Vagina (tissue), 2 donors: ENCODE results near the gene USP2. TPM values are rescaled to one million over a fixed set of nuclear protein-coding genes. Genes with fewer than 3 reads are reported as not detected.

Experiments
- DNase-seq, 2 donors: peaks; one replicate each; pipeline ENCODE4 v3.0.0-alpha.2; 2017; ENCODE audit errors: extremely low spot score in 2 of 2
- H3K27ac ChIP-seq: fragments of 200-600 bp; sonication (generic); one replicate; pipeline ENCODE4 v1.5.1; 2019
- H3K27me3 ChIP-seq: fragments of 200-600 bp; sonication (generic); one replicate; pipeline ENCODE4 v1.5.1; 2019
- H3K36me3 ChIP-seq, 2 donors: fragments of 200-600 bp; sonication (generic); one replicate each; pipeline ENCODE4 v1.5.1; 2017 to 2019
- H3K4me1 ChIP-seq: fragments of 200-600 bp; sonication (generic); one replicate; pipeline ENCODE4 v1.5.1; 2019
- H3K4me3 ChIP-seq, 2 donors: fragments of 200-600 bp; sonication (generic); 1 replicate in 1 of 2; 2 replicates in 1 of 2; pipeline ENCODE4 v1.5.1; 2016 to 2019
- H3K9me3 ChIP-seq: fragments of 200-600 bp; sonication (generic); one replicate; pipeline ENCODE4 v1.5.1; 2019
- POLR2A ChIP-seq, 2 donors: fragments of 450-650 bp; IDR thresholded peaks; one replicate each; pipeline ENCODE4 v1.6.1; 2017; ENCODE audit warnings: antibody characterized with exemption in 2 of 2, mild to moderate bottlenecking in 2 of 2, moderate library complexity in 2 of 2
- POLR2AphosphoS5 ChIP-seq, 2 donors: sonication (generic); formaldehyde crosslinking; IDR thresholded peaks; one replicate each; pipeline ENCODE4 v1.9.0; 2017; ENCODE audit warnings: antibody characterized with exemption in 2 of 2, mild to moderate bottlenecking in 2 of 2, low read depth in 1 of 2; ENCODE audit not compliant: insufficient read depth in 1 of 2
- intact Hi-C: fragments of 100-400 bp; cut with DNase I; formaldehyde crosslinking; loops from one replicate; pipeline ENCODE4 v1.15.1; 2023
- total RNA-seq: library from RNA; depleted of rRNA; stranded (reverse); fragments of >200 nt; gene quantifications from one replicate; pipeline ENCODE4 v1.2.3, GENCODE V29; 2016
- TF ChIP-seq, protein P1 (sequence below), 3 experiments: fragments of 450-650 bp in 2 of 3; fragments of 200-600 bp in 1 of 3; sonication (generic) in 1 of 3; IDR thresholded peaks; one replicate each; pipeline ENCODE4 v1.5.1; 2017 to 2019; ENCODE audit warnings: antibody characterized with exemption in 3 of 3, mild to moderate bottlenecking in 2 of 3, moderate library complexity in 2 of 3

USP2 gene
- total RNA-seq, 1 donor from 2014 or later, result 2.5 TPM

GRCh38 chr11:119418759-119419158 is 37.3 kb upstream of the USP2 start:
- Histone ChIP-seq H3K27ac (peak overlapping the region; percentile 43), H3K4me1 (peaks cover 52% of the 10 kb centered on the region), H3K27me3 (no peaks in the 10 kb centered on the region), H3K4me3 (no peak overlapping the region), H3K36me3 (no peaks in the 10 kb centered on the region), H3K9me3 (no peaks in the 10 kb centered on the region)
- TF ChIP-seq, protein P1, sequence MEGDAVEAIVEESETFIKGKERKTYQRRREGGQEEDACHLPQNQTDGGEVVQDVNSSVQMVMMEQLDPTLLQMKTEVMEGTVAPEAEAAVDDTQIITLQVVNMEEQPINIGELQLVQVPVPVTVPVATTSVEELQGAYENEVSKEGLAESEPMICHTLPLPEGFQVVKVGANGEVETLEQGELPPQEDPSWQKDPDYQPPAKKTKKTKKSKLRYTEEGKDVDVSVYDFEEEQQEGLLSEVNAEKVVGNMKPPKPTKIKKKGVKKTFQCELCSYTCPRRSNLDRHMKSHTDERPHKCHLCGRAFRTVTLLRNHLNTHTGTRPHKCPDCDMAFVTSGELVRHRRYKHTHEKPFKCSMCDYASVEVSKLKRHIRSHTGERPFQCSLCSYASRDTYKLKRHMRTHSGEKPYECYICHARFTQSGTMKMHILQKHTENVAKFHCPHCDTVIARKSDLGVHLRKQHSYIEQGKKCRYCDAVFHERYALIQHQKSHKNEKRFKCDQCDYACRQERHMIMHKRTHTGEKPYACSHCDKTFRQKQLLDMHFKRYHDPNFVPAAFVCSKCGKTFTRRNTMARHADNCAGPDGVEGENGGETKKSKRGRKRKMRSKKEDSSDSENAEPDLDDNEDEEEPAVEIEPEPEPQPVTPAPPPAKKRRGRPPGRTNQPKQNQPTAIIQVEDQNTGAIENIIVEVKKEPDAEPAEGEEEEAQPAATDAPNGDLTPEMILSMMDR (IDR thresholded peaks at IDR 0.05), result no peak
- TF ChIP-seq POLR2A (IDR thresholded peaks at IDR 0.05), result no peak
- TF ChIP-seq POLR2AphosphoS5 (IDR thresholded peaks at IDR 0.05; ENCODE audit: insufficient read depth in 1 of 2, low read depth in 1 of 2), result no peak
- intact Hi-C loops, result no loop called here
- no peak for DNase-seq

GRCh38 chr11:119417726-119418540 is 36.4 kb upstream of the USP2 start:
- no peaks in the 10 kb centered on the region for H3K9me3 ChIP-seq
- H3K27me3 ChIP-seq, result no peaks in the 10 kb centered on the region
- peaks cover 45% of the 10 kb centered on the region for H3K4me1 ChIP-seq
- intact Hi-C loops, result no loop called here
- DNase-seq, result no peak
- peak overlapping the region; percentile 43 for H3K27ac ChIP-seq
- no peak overlapping the region for H3K4me3 ChIP-seq
- no peaks in the 10 kb centered on the region for H3K36me3 ChIP-seq
- TF ChIP-seq, protein P1 (IDR thresholded peaks at IDR 0.05), result no peak
- TF ChIP-seq POLR2A (IDR thresholded peaks at IDR 0.05), result no peak
- no peak for TF ChIP-seq POLR2AphosphoS5 (IDR thresholded peaks at IDR 0.05; ENCODE audit: insufficient read depth in 1 of 2, low read depth in 1 of 2)

- Histone ChIP-seq H3K9me3 (no peaks in the 10 kb centered on the region), H3K4me3 (no peak overlapping the region), H3K27me3 (no peaks in the 10 kb centered on the region), H3K27ac (peak overlapping the region; percentile 43), H3K4me1 (peaks cover 34% of the 10 kb centered on the region), H3K36me3 (no peaks in the 10 kb centered on the region)
- TF ChIP-seq, protein P1 (IDR thresholded peaks at IDR 0.05), result no peak
- no peak for TF ChIP-seq POLR2AphosphoS5 (IDR thresholded peaks at IDR 0.05; ENCODE audit: insufficient read depth in 1 of 2, low read depth in 1 of 2)
- no peak for DNase-seq
- intact Hi-C loops, result no loop called here
Measured at GRCh38 chr11:119416606-119417580, 35.4 kb upstream of the USP2 start.

DNA sequence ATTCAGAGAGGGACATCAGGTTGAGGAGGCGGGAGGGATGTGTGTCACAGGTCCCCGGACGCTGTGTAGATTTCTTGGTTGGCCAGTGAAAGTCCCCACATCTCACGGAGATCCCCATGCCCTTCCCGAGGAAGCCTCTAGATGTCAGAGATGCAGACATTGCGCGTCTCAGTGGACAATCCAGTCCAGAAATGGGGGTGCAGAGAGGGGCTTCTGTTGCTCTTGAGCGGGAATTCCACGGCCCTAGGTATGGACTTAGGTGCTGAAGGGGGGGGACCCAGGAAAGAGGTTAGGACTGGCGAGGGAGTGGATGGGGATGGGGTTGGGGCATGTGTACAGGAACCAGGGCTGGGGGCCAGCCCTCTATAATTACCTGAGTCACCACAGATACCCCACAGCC is 34.5 kb upstream of the USP2 start:
- Histone ChIP-seq H3K4me1 (peaks cover 25% of the 10 kb centered on the region), H3K36me3 (no peaks in the 10 kb centered on the region), H3K9me3 (no peaks in the 10 kb centered on the region), H3K27ac (no peak overlapping the region), H3K4me3 (no peak overlapping the region), H3K27me3 (no peaks in the 10 kb centered on the region)
- intact Hi-C loops, result no loop called here
- TF ChIP-seq, protein P1 (IDR thresholded peaks at IDR 0.05), result no peak
- no peak for TF ChIP-seq POLR2A (IDR thresholded peaks at IDR 0.05)
- TF ChIP-seq POLR2AphosphoS5 (IDR thresholded peaks at IDR 0.05; ENCODE audit: insufficient read depth in 1 of 2, low read depth in 1 of 2), result no peak
- DNase-seq, result no peak
